SHP77 (cell line): Measurements from ENCODE around the gene SNX13.

Experiments used
- DNase-seq, 2 experiments: peaks; one replicate each; lab custom pipeline; 2025; lab: John Stamatoyannopoulos, UW

Gene SNX13

DNA sequence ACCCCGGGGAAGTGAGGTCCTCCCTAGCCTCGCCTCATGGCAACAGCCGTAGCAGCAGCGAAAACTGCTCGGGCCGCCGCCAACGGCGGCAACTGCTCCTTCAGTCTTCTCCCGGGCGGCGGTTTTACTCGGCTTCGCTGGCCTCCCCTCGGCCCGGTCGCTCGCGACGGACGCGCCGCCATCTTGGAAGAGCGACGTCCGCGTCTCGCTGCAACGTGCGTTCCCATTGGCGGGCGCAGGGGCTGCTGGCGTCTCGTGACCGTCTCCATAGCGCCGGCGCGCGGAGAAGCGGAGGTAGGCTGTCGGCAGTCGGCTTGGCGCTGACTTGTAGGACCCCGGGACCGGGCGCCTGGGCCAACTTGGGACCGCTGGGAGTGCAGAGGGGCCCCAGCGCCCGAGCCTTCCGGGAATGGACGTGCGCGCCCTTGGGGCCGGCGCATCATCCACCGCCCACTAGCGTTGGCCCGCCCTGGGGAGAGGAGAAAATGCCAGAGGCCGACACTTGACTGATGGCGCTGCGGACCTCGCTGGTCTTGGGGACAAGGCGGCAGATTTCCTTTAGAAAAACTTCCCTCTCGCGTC is at the start of gene SNX13:
TSS of gene SNX13 (minus strand) at position 193 of the 582 bp plus-strand sequence. CDS start 199 bp downstream, outside the sequence.
- DNase-seq, result peak; percentile 92 to 98

DNA sequence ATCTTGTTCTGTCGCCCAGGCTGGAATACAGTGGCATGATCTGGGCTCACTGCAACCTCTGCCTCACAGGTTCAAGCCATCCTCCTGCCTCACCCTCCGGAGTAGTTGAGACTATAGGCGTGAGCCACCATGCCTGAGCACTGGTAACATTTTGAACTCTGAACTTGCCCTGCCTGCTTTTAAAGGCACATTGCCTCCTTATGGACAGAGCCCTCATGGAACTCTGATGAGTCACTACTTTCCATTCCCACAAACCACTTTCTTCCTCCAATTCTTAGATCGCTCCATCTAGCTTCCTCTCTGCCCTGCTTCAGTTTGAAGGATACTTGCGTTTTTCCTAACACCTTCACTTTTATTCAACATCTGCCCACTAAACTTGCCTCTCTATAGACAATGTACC is 49.3 kb upstream of the SNX13 start:
- DNase-seq, result no peak

GRCh38 chr7:17988858-17989257 is 48.6 kb upstream of the SNX13 start:
- DNase-seq, result no peak

DNA sequence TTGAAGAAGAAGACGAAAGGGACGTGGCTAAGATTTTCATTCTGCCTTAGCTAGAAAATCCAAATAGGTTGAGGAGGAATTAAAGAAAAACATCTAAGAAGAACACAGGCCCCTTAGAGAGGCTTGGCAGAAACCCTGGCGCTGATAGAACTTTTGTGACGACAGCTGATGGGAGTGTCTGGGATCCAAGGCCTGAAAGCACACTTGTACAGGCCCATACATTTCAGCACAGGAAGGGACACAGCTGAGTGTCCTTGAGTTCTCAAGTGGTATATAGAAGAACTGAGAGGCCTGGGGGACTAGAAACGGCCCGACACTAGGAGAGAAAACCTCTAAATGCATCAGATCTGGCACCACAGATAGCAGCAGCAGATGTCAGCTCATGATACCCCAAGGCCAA is 47.8 kb upstream of the SNX13 start:
- DNase-seq, result no peak

- DNase-seq, result no peak
These were observed 46.6 kb upstream of the SNX13 start for GRCh38 chr7:17986851-17987250.

- no peak for DNase-seq
These were observed 45.4 kb upstream of the SNX13 start for GRCh38 chr7:17985473-17986239.

DNA sequence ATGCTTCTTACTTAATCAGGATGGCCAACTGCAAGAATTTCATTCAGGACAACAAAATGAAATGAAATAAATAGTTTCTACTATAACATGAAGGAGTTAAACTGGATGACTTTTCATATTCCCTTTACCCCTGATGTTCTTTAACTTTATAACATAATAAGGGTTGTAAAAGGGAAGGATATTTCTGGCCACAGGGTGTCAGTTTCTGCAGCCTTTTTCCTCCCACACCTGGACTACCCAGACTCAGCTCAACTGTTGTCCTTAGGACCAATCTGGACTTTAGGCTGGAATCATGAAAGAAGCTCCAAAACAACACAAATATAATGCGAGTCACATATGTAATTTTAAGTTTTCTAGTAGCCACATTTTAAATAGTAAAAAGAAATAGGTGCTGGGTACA is 44.0 kb upstream of the SNX13 start:
- DNase-seq, result no peak

- no peak for DNase-seq
These were observed 43.1 kb upstream of the SNX13 start for GRCh38 chr7:17983221-17984062.

- DNase-seq, result no peak
These were observed 36.7 kb upstream of the SNX13 start for GRCh38 chr7:17976952-17977351.

DNA sequence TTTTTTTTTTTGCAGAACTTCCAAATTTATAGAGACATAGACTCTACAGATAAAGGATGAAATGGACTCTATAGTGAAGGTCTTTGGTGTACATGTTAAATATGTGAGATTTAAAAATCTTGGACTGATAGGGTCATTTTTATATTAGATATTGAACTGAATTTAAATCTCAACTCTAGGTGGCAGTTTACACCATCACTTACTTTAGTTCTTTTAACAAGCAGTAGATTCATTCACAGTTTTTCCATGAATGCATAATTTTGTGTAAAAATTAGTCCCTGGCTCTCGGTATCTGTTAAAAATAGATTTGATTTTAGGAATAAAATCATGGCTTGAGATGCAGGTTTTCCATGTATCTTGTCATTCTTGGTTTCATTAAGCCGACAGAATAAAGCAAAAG is 31.1 kb upstream of the SNX13 start:
- DNase-seq, result no peak

DNA sequence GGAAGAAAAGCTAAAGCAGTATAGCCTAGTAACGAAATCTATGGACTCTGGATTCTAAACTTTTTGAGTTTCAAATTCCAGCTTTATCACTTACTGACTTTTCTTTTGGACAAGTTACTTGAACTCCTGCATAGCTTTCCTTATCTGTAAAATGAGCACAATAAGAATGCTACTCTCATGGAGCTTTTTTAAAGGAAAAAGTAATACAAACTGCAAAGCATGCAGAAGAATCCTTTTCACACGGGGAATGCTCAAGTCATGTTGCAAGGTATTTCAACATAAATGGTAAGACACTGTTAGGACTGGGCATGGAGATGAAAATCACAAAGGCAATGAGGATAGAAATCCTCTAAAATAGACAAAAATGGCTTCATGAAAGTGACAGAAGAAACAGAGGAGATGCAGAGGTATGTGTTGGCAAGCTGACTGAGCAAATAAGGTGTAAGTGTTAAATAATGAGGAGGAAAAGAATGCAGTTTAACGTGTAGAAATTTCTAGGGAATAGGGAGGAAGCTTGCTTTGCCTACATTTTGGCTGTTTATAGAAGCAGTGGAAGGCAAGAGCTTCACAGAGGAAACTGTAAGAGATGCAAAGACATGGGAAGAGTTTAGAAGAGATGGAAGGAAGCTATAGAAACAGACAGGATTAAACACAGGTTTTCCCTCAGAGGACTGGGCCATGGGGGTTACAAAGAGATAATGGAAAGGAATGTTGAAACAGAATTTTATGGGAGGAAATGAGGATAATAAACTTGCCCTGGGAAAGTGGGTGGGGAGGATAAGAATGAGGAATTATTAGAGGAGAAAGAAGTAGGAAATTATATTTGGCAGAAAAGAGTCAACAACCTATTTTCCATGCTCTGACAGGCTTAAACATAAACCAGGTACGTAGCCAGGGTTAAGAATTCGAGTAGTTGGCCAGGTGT is 28.8 kb upstream of the SNX13 start:
- DNase-seq, result no peak

GRCh38 chr7:17966706-17967105 is 26.4 kb upstream of the SNX13 start:
- DNase-seq, result no peak

DNA sequence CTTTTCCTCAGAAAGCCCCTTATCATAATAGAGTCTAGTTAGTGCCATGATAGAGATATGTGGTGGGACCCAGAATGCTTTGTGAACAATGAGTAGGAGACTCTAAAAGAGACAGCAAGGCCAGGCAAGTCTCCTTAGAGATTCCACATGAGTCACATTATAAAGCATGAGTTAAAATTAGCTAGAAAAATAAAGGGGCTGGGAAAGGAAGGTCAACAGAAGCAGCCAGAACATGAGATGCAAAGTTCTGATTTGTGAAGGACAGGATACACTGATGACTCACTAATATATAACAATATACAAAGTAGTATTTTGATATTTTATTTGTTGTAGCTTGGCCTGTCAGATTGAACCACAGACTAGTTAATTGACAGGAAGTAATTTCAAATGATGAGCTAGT is 25.3 kb upstream of the SNX13 start:
- DNase-seq, result no peak

GRCh38 chr7:17963281-17963680 is 23.0 kb upstream of the SNX13 start:
- no peak for DNase-seq

- DNase-seq, result no peak
These were observed 22.4 kb upstream of the SNX13 start for GRCh38 chr7:17962652-17963051.

GRCh38 chr7:17957871-17958270 is 17.6 kb upstream of the SNX13 start:
- DNase-seq, result no peak

DNA sequence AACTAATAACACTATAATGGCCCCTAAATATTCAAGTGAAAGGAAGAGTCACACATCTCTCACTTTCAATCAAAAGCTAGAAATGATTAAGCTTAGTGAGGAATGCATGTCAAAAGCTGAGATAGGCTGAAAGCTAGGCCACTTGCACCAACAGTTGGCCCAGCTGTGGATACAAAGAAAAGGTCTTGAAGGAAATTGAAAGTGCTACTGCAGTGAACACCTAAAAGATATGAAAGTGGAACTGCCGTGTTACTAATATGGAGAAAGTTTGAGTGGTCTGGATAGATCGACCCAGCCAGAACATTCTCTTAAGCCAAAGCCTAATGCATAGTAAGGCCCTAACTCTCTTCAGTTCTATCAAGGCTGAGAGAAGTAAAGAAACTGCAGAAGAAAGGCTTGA is 12.1 kb upstream of the SNX13 start:
- DNase-seq, result no peak

DNA sequence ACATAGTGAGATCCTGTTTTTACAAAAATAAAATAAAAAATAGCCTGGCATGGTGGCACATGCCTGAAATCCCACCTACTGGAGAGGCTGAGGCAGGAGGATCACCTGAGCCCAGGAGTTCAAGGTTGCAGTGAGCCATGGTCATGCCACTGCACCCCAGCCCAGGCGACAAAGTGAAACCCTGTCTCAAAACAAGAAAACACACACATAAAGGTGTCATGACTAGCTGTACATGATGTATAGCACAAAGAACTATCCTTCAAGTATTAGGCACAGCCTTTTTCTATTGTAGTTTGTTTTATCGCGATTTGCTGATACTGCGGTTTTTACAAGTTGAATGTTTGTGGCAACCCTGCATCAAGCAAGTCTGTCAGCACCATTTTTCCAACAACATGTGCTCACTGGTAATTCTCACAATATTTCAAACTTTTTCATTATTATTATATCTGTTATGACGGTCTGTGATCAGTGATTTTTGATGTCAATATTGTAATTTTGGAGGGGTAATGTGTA is 11.5 kb upstream of the SNX13 start:
- DNase-seq, result no peak

DNA sequence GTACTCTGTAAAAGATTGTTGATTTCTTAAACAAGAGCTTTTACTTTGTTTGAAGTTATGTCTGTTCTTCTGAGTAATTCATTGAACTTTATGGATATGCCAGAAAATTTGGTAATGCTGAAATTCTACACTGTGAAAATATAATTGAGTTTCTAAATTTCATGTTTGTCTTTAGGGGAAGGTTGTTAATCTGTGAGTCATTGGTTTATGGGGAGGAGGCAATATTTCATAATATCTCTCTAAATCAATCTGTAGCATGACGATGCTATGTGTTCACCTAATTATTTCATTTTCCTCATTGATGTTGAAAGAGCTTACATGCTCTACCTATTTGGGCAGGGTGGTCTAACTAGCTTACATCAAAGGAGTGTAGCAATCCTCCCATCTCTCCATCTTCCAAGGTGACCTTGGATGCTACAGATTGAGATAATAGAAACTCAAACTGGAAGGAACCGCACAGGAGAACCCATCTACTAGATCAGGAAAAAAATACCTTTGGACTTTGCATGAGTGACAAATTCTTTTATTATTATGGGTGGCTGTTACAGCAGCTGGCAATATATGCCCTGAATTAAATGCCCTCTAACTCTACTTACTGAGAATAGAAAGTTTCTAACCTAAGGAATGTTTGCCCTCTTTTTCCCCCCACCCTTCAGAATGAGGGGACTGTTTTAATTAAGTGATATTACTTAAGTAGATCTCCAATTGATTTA is 8.4 kb upstream of the SNX13 start:
- DNase-seq, result no peak

DNA sequence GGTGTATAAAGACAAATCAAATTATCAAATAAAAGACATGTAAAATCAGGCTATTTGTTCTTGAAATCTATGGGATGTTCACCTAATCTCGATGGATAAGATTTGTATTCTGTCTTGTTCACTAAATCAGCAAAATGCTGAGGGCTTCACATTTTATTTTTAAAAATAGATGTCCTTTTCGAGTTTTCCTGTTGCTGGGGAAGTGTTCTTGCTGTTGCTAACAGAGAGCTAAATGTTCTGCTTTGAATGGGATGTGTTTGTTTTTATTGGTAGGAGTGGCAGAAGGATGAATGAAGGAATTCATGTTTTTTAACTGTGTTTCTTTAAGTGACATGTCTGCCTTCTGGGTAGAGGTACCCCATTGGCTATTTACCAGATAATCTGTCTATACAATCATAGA is 7.3 kb upstream of the SNX13 start:
- no peak for DNase-seq

GRCh38 chr7:17946591-17946990 is 6.3 kb upstream of the SNX13 start:
- DNase-seq, result no peak
